Thyroid gland (tissue), 4 donors: ENCODE measurements around the gene CLIP4.

Experiments used
- POLR2A ChIP-seq, 2 donors: fragments of 450-650 bp; IDR thresholded peaks; one replicate each; pipeline ENCODE4 v1.6.1; 2017; ENCODE audit warnings: antibody characterized with exemption in 2 of 2, mild to moderate bottlenecking in 2 of 2, moderate library complexity in 1 of 2
- TF ChIP-seq, protein P1 (sequence below), 6 experiments: fragments of 200-600 bp in 3 of 6; fragments of 450-650 bp in 3 of 6; sonication (generic) in 3 of 6; IDR thresholded peaks; one replicate each; pipeline ENCODE4 v1.5.1; 2016 to 2019; ENCODE audit warnings: antibody characterized with exemption in 6 of 6, mild to moderate bottlenecking in 2 of 6, inconsistent platforms in 1 of 6, moderate library complexity in 1 of 6

DNA sequence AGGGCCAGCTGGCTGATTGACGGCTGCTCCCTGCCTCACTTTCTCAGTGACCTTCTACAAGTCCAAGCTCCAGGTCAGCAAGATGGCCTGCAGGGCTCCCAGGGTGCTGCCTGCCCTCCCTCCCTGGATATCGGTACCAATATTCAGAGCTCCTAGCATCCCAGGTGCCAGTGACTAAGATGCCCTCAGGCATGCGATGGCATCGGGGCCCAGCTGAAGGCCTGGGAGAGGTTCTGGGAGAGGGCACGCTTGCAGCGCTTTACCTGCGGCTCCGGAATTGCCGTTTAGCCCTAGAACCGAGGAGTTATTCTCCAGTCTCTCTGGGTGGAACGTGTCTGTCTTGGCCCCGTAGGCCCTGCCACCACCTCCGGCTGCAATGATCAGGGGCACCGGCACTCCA is 116.8 kb downstream of the CLIP4 start:
- no peak for TF ChIP-seq POLR2A (IDR thresholded peaks at IDR 0.05)
- TF ChIP-seq, protein P1, sequence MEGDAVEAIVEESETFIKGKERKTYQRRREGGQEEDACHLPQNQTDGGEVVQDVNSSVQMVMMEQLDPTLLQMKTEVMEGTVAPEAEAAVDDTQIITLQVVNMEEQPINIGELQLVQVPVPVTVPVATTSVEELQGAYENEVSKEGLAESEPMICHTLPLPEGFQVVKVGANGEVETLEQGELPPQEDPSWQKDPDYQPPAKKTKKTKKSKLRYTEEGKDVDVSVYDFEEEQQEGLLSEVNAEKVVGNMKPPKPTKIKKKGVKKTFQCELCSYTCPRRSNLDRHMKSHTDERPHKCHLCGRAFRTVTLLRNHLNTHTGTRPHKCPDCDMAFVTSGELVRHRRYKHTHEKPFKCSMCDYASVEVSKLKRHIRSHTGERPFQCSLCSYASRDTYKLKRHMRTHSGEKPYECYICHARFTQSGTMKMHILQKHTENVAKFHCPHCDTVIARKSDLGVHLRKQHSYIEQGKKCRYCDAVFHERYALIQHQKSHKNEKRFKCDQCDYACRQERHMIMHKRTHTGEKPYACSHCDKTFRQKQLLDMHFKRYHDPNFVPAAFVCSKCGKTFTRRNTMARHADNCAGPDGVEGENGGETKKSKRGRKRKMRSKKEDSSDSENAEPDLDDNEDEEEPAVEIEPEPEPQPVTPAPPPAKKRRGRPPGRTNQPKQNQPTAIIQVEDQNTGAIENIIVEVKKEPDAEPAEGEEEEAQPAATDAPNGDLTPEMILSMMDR (IDR thresholded peaks at IDR 0.05) = no peak
